Activated CD8-positive, alpha-beta memory T cell treated with anti-CD3 and anti-CD28 coated beads, Interleukin-2, amount 50 U/mL, for 48 hours (primary cell): Measurements from ENCODE around the gene ZBTB7A.
A peak's percentile ranks its signal among the peaks of the same experiment; 100 is the strongest.

Experiments used
- DNase-seq: peaks from one replicate; pipeline ENCODE4 v3.0.0-alpha.2; 2020

ZBTB7A gene

GRCh38 chr19:4066682-4067395, at the start of gene ZBTB7A:
Gene ZBTB7A (minus strand): TSS chr19:4066899. CDS start chr19:4055232, 11,667 bp downstream.
- peak; percentile 87 for DNase-seq

GRCh38 chr19:4115818-4116385, 49.2 kb upstream of the ZBTB7A start:
- DNase-seq, result no peak

GRCh38 chr19:4115050-4115817, 48.5 kb upstream of the ZBTB7A start:
- DNase-seq, result peak; percentile 66

GRCh38 chr19:4114181-4114580, 47.5 kb upstream of the ZBTB7A start:
- no peak for DNase-seq

GRCh38 chr19:4113398-4114088, 46.8 kb upstream of the ZBTB7A start:
- no peak for DNase-seq

- DNase-seq, result no peak
Measured at GRCh38 chr19:4112367-4112766, 45.7 kb upstream of the ZBTB7A start.

- no peak for DNase-seq
Measured at GRCh38 chr19:4109626-4109945, 42.9 kb upstream of the ZBTB7A start.

GRCh38 chr19:4108767-4109625, 42.3 kb upstream of the ZBTB7A start:
- DNase-seq, result peak; percentile 78

GRCh38 chr19:4103080-4103433, 36.4 kb upstream of the ZBTB7A start:
- no peak for DNase-seq

GRCh38 chr19:4102339-4103079, 35.8 kb upstream of the ZBTB7A start:
- no peak for DNase-seq

- DNase-seq, result no peak
Measured at GRCh38 chr19:4101496-4101770, 34.7 kb upstream of the ZBTB7A start.

GRCh38 chr19:4100647-4101495, 34.2 kb upstream of the ZBTB7A start:
- no peak for DNase-seq

- DNase-seq, result no peak
Measured at GRCh38 chr19:4099041-4099764, 32.5 kb upstream of the ZBTB7A start.

- no peak for DNase-seq
Measured at GRCh38 chr19:4098493-4098892, 31.8 kb upstream of the ZBTB7A start.

- no peak for DNase-seq
Measured at GRCh38 chr19:4097501-4097900, 30.8 kb upstream of the ZBTB7A start.

GRCh38 chr19:4096049-4096892, 29.6 kb upstream of the ZBTB7A start:
- no peak for DNase-seq

GRCh38 chr19:4095488-4095844, 28.8 kb upstream of the ZBTB7A start:
- no peak for DNase-seq

GRCh38 chr19:4094761-4095487, 28.2 kb upstream of the ZBTB7A start:
- DNase-seq, result no peak

GRCh38 chr19:4094291-4094690, 27.6 kb upstream of the ZBTB7A start:
- no peak for DNase-seq
